PC-9 (cell line): ENCODE data around the gene INPP5A. TPM values are rescaled to one million over a fixed set of nuclear protein-coding genes. Genes with fewer than 3 reads are reported as not detected.

Source experiments
- BruUV-seq: library from RNA; stranded (reverse); fragments of 400-500 nt; replicated peaks from 2 replicates; lab custom pipeline; 2021; lab: Mats Ljungman, UMichigan
- CTCF ChIA-PET: fragments of 300-600 bp; sonication (Branson Sonifier 250); formaldehyde crosslinking; loops from one replicate; lab custom pipeline; 2022; ENCODE audit warnings: antibody characterized with exemption; lab: Charles Lee
- POLR2A ChIA-PET: fragments of 300-600 bp; sonication (Branson Sonifier 250); formaldehyde crosslinking; loops from one replicate; lab custom pipeline; 2022; ENCODE audit warnings: antibody characterized with exemption; ENCODE audit not compliant: unreplicated experiment; lab: Charles Lee
- DNase-seq, 2 experiments: peaks; one replicate each; pipeline versions ENCODE4 v3.0.0 to v3.0.0-alpha.2; 2015 to 2022; ENCODE audit warnings: mixed read lengths in 1 of 2
- H2AFZ ChIP-seq: fragments of 200-600 bp; sonication (generic); 2 replicates; pipeline ENCODE4 v1.8.1; 2017; ENCODE audit warnings: antibody characterized with exemption
- H3F3A ChIP-seq: fragments of 200-600 bp; sonication (generic); 2 replicates; pipeline ENCODE4 v1.8.1; 2017; ENCODE audit warnings: antibody characterized with exemption, mild to moderate bottlenecking, low read depth; ENCODE audit not compliant: insufficient read depth
- H3K27ac ChIP-seq: fragments of 200-600 bp; sonication (generic); 2 replicates; pipeline ENCODE4 v1.6.1; 2016; ENCODE audit warnings: mixed run types
- H3K27me3 ChIP-seq: fragments of 200-600 bp; sonication (generic); 2 replicates; pipeline ENCODE4 v1.6.1; 2016; ENCODE audit warnings: low read depth, mixed run types; ENCODE audit not compliant: insufficient read depth
- H3K36me3 ChIP-seq: fragments of 200-600 bp; sonication (generic); 2 replicates; pipeline ENCODE4 v1.6.1; 2016; ENCODE audit warnings: low read depth, mixed run types
- H3K4me1 ChIP-seq: fragments of 200-600 bp; sonication (generic); replicated peaks from 2 replicates; pipeline ENCODE4 v1.6.1; 2016; ENCODE audit warnings: mixed run types; ENCODE audit not compliant: insufficient read depth
- H3K4me2 ChIP-seq: fragments of 200-600 bp; sonication (generic); 2 replicates; pipeline ENCODE4 v1.6.1; 2017; ENCODE audit warnings: mixed run types
- H3K4me3 ChIP-seq: fragments of 200-600 bp; sonication (generic); 2 replicates; pipeline ENCODE4 v1.6.1; 2016; ENCODE audit warnings: mixed run types
- H3K79me2 ChIP-seq: fragments of 200-600 bp; sonication (generic); 2 replicates; pipeline ENCODE4 v1.6.1; 2017; ENCODE audit warnings: low read depth, mixed run types
- H3K9me2 ChIP-seq: fragments of 200-600 bp; sonication (generic); 2 replicates; pipeline ENCODE4 v1.8.1; 2017; ENCODE audit warnings: mild to moderate bottlenecking; ENCODE audit not compliant: insufficient read depth
- H3K9me3 ChIP-seq: fragments of 200-600 bp; sonication (generic); 2 replicates; pipeline ENCODE4 v1.8.1; 2016; ENCODE audit warnings: low read depth; ENCODE audit not compliant: insufficient read depth
- H4K20me1 ChIP-seq: fragments of 200-600 bp; sonication (generic); 2 replicates; pipeline ENCODE4 v1.8.1; 2017; ENCODE audit not compliant: insufficient read depth
- CTCF ChIP-seq: fragments of 200-600 bp; sonication (generic); conservative IDR thresholded peaks from 2 replicates; pipeline ENCODE4 v1.6.1; 2017; ENCODE audit warnings: mixed run types, antibody characterized with exemption, mild to moderate bottlenecking, moderate library complexity
- EZH2 ChIP-seq: fragments of 200-600 bp; sonication (generic); IDR thresholded peaks from 2 replicates; pipeline ENCODE4 v1.8.0; 2017; ENCODE audit warnings: antibody characterized with exemption, low read depth
- intact Hi-C: fragments of 100-400 bp; cut with micrococcal nuclease; formaldehyde crosslinking; loops from one replicate; pipeline ENCODE4 v1.10.0; 2022; ENCODE audit not compliant: unreplicated experiment
- total RNA-seq: library from RNA; stranded (reverse); gene quantifications from 2 replicates; pipeline ENCODE4 v1.2.3, GENCODE V29; 2021

The INPP5A gene
- total RNA-seq, 1 experiment from 2014 or later = 18.4 TPM

GRCh38 chr10:132536877-132537683 lies 507 bp upstream of the INPP5A start:
- no peaks in the 10 kb centered on the region for H3K9me2 ChIP-seq
- no peaks in the 10 kb centered on the region for H4K20me1 ChIP-seq
- peak overlapping the region; percentile 92 for H3K4me2 ChIP-seq
- H3K36me3 ChIP-seq = no peaks in the 10 kb centered on the region
- CTCF ChIA-PET = no interaction called here
- no peaks in the 10 kb centered on the region for H3K27me3 ChIP-seq
- BruUV-seq = no TSS peak
- peak overlapping the region; percentile 71; the same call in 1 of the 2 replicates for H2AFZ ChIP-seq
- H3K27ac ChIP-seq = no peak overlapping the region
- H3F3A ChIP-seq = peaks cover 16% of the 10 kb centered on the region
- peaks cover 40% of the 10 kb centered on the region for H3K4me1 ChIP-seq
- no peaks in the 10 kb centered on the region for H3K9me3 ChIP-seq
- H3K4me3 ChIP-seq = peak overlapping the region; percentile 72
- peak; percentile 91 to 99 for DNase-seq
- peaks cover 20% of the 10 kb centered on the region for H3K79me2 ChIP-seq
- no peak for TF ChIP-seq CTCF
- TF ChIP-seq EZH2 = no peak
- intact Hi-C loops = loop anchor here (1.0 to 5.0 kb wide), 4 partner anchors 35 to 130 kb away; no protein-coding TSS in a partner anchor
- POLR2A ChIA-PET = no interaction called here

GRCh38 chr10:132538031-132538789 lies 623 bp downstream of the INPP5A start:
- H3K4me3 ChIP-seq = peak overlapping the region; percentile 62
- H3K4me1 ChIP-seq = peaks cover 32% of the 10 kb centered on the region
- no peaks in the 10 kb centered on the region for H3K9me2 ChIP-seq
- no peaks in the 10 kb centered on the region for H4K20me1 ChIP-seq
- no peak for DNase-seq
- H3K36me3 ChIP-seq = no peaks in the 10 kb centered on the region
- no TSS peak for BruUV-seq
- CTCF ChIA-PET = no interaction called here
- no peaks in the 10 kb centered on the region for H3K27me3 ChIP-seq
- H3K4me2 ChIP-seq = peak overlapping the region; percentile 97
- TF ChIP-seq CTCF (no peak), EZH2 (no peak)
- POLR2A ChIA-PET = no interaction called here
- peaks cover 7% of the 10 kb centered on the region for H3F3A ChIP-seq
- 0 out of 2 replicates have a peak overlapping the region, but pooled peaks have one; percentile 55 for H2AFZ ChIP-seq
- intact Hi-C loops = loop anchor here (5.0 kb wide), 1 partner anchor 131 kb away; no protein-coding TSS in a partner anchor
- no peak overlapping the region for H3K27ac ChIP-seq
- H3K9me3 ChIP-seq = no peaks in the 10 kb centered on the region
- H3K79me2 ChIP-seq = peaks cover 20% of the 10 kb centered on the region

GRCh38 chr10:132538790-132539421 lies 1.3 kb downstream of the INPP5A start:
- Histone ChIP-seq H3K27ac (no peak overlapping the region), H3K9me3 (no peaks in the 10 kb centered on the region), H3F3A (0 out of 2 replicates have a peak, but pooled peaks cover under 1% of the 10 kb centered on the region), H3K4me2 (peak overlapping the region; percentile 97), H4K20me1 (no peaks in the 10 kb centered on the region; the same call in 1 of the 2 replicates), H3K4me3 (peak overlapping the region; percentile 62; the same call in 1 of the 2 replicates), H3K9me2 (no peaks in the 10 kb centered on the region), H3K79me2 (peaks cover 20% of the 10 kb centered on the region), H2AFZ (no peak overlapping the region), H3K27me3 (no peaks in the 10 kb centered on the region), H3K36me3 (no peaks in the 10 kb centered on the region), H3K4me1 (peaks cover 25% of the 10 kb centered on the region)
- intact Hi-C loops = loop anchor here (5.0 kb wide), 1 partner anchor 132 kb away; no protein-coding TSS in a partner anchor
- ChIA-PET POLR2A (interaction anchor here (0.7 kb wide), 1 partner anchor 25 kb away, joined by 4 read pairs; no protein-coding TSS in a partner anchor), CTCF (no interaction called here)
- no peak for DNase-seq
- BruUV-seq = TSS peak; percentile 44
- no peak for TF ChIP-seq CTCF
- no peak for TF ChIP-seq EZH2
